ENCODE data around the gene CDH7.

DNA sequence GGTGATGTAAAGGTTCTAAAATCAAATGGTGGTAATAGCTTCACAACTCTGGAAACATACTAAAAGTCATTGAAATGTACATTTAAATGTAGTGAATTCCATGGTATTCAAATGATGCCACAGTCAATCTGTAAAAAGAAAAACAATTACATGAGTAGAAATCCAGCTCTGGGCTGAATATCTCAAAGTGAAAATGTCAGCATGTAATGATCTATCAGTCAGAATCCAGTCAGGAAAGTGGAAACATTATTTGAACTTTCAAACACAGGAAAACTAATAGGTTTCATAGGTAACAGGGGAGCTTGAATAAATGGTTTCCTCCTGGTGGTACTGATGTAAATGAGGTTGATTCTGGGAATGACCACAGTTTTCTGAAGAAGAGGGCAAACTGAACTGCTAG is 186.4 kb downstream of the CDH7 start:
- TF ChIP-seq, protein P1, sequence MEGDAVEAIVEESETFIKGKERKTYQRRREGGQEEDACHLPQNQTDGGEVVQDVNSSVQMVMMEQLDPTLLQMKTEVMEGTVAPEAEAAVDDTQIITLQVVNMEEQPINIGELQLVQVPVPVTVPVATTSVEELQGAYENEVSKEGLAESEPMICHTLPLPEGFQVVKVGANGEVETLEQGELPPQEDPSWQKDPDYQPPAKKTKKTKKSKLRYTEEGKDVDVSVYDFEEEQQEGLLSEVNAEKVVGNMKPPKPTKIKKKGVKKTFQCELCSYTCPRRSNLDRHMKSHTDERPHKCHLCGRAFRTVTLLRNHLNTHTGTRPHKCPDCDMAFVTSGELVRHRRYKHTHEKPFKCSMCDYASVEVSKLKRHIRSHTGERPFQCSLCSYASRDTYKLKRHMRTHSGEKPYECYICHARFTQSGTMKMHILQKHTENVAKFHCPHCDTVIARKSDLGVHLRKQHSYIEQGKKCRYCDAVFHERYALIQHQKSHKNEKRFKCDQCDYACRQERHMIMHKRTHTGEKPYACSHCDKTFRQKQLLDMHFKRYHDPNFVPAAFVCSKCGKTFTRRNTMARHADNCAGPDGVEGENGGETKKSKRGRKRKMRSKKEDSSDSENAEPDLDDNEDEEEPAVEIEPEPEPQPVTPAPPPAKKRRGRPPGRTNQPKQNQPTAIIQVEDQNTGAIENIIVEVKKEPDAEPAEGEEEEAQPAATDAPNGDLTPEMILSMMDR (IDR thresholded peaks at IDR 0.05), result no peak
- no peak for TF ChIP-seq POLR2A (IDR thresholded peaks at IDR 0.05)

Data from esophagus squamous epithelium (tissue), 4 donors.